AG10803 (cell line): ENCODE measurements around the gene POU2F2.
"Not testable (repeated sequence)": the region's sequence is repeated elsewhere in the genome, so short reads cannot be mapped to it uniquely, and the experiment has no call there.

Experiments used
- DNase-seq: peaks from one replicate; pipeline ENCODE4 v3.0.0; 2010; ENCODE audit warnings: low read depth
- H3K4me3 ChIP-seq: 2 replicates; pipeline ENCODE4 v1.5.1; 2011; ENCODE audit warnings: mild to moderate bottlenecking, low read length, control low read depth
- CTCF ChIP-seq: conservative IDR thresholded peaks from 2 replicates; pipeline ENCODE4 v1.5.1; 2011; ENCODE audit warnings: mild to moderate bottlenecking, low read length, control low read depth, inconsistent platforms

Gene POU2F2

DNA sequence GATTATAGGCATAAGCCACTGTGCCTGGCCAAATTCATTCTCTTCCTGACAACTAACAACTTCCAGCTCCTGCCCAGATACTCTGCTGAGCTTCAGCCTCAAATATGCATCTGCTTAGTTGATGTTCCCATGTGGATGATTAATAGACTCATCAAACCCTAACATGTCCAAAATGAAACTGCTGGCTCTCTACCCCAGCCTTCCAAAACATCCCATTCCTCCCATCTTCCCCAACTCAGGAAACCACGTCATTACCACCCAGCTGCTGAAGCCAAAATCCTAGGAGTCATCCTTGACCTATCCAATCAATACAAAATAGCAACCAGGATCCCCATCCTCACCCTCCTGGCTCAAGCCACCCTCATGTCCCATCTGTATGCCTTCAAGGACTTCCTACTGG lies 20.9 kb downstream of the POU2F2 start:
- DNase-seq = peak; percentile 93

GRCh38 chr19:42110658-42111057 lies 21.6 kb downstream of the POU2F2 start:
- no peak for TF ChIP-seq CTCF
- no peak overlapping the region for H3K4me3 ChIP-seq
- no peak for DNase-seq

More for the DNA sequence above, 20.9 kb downstream of the POU2F2 start:
- no peak overlapping the region for H3K4me3 ChIP-seq
- no peak for TF ChIP-seq CTCF

DNA sequence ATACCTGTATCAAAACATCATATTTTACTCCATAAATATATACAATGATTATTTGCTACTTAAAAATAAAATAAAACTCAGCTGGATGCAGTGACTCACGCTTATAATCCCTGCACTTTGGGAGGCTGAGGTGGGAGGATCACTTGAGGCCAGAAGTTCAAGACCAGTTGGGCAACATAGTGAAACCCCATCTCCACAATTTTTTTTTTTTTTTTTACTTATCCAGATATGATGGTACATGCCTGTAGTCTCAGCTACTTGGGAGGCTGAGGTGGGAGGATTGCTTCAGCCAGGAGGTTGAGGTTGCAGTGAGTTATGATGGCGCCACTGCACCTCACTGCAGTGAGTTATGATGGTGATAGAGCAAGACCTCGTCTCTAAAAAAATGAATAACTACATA lies 22.4 kb downstream of the POU2F2 start:
- no peak for TF ChIP-seq CTCF
- H3K4me3 ChIP-seq = no peak overlapping the region
- no peak for DNase-seq

- H3K4me3 ChIP-seq = no peak overlapping the region
- peak; percentile 85 for DNase-seq
- TF ChIP-seq CTCF = peak; percentile 100
These were observed 23.5 kb downstream of the POU2F2 start for GRCh38 chr19:42108527-42109389.

DNA sequence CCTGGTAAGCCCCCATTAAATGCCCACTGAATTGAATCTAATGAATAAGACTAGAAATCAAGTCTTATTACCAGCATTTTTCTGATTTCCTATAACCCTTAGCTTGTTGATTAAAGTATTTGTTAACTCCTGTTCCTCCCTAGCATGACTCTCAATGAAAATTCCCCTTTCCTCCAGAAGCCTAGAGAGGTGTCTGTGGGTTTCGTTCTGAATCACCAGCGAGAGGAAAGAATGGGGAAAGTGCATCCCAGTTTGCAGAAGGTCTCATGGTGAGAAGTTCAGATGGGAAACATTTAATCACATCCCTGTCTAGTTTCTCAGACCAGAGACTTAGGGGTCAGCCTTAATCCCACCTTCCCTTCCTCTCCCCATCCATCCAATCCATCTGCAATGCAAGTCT lies 26.9 kb downstream of the POU2F2 start:
- no peak for DNase-seq
- TF ChIP-seq CTCF = no peak
- no peak overlapping the region for H3K4me3 ChIP-seq

DNA sequence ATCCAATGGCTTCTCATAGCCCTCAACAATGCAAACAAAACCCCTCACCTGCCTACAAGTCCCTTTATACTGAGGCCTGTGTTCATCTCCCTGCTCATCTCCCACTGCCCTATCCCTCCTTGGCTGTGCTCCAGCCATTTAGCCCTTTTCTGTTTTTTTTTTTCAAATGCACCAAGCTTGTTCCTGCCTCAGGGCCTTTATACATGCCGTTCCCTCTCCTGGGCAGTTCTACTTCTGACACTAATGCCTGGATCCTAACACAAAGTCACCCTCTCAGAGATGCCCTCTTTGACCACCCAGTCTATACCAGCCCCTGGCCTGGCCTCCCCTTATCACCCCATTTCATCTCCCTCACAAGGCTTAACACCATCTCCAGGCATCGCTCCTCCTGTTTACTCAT lies 29.4 kb downstream of the POU2F2 start:
- no peak for TF ChIP-seq CTCF
- DNase-seq = no peak

DNA sequence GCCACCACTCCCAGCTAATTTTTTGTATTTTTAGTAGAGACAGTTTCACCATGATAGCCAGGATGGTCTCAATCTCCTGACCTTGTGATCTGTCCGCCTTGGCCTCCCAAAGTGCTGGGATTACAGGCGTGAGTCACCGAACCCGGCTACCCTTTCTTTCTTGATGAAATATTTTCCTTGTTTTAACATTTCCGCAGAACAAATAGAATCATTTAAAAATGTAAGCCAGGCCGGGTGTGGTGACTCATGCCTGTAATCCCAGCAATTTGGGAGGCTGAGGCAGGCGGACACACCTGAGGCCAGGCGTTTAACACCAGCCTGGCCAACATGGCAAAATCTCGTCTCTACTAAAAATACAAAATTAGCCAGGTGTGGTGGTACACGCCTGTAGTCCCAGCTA lies 32.0 kb downstream of the POU2F2 start:
- DNase-seq, H3K4me3 ChIP-seq: not testable (repeated sequence)

More for the DNA sequence above, 29.4 kb downstream of the POU2F2 start:
- no peak overlapping the region for H3K4me3 ChIP-seq
